HEK293 (cell line): Measurements from ENCODE around the gene NKD2.

ENCODE experiments used
- GLI2 ChIP-seq: fragments of 450-650 bp; formaldehyde crosslinking; IDR thresholded peaks from 2 replicates; pipeline ENCODE4; 2017; ENCODE audit warnings: missing biosample characterization, missing genetic modification characterization, low read depth, borderline replicate concordance
- GLIS2 ChIP-seq: fragments of 450-650 bp; formaldehyde crosslinking; IDR thresholded peaks from 2 replicates; pipeline ENCODE4 v1.5.1; 2016; ENCODE audit warnings: missing biosample characterization, missing genetic modification characterization
- PBX3 ChIP-seq: sonication (generic); formaldehyde crosslinking; IDR thresholded peaks from 2 replicates; pipeline ENCODE4 v1.8.1; 2022; ENCODE audit warnings: mild to moderate bottlenecking, moderate library complexity, missing genetic modification reagents
- RBAK ChIP-seq: fragments of 450-650 bp; formaldehyde crosslinking; IDR thresholded peaks from 2 replicates; pipeline ENCODE4 v1.5.1; 2016; ENCODE audit warnings: missing biosample characterization, missing genetic modification characterization
- SCRT1 ChIP-seq: fragments of 450-650 bp; formaldehyde crosslinking; IDR thresholded peaks from 2 replicates; pipeline ENCODE4 v1.5.1; 2016; ENCODE audit warnings: missing biosample characterization, missing genetic modification characterization, borderline replicate concordance
- SP2 ChIP-seq: fragments of 450-650 bp; formaldehyde crosslinking; IDR thresholded peaks from 2 replicates; pipeline ENCODE4 v1.5.1; 2016; ENCODE audit warnings: missing biosample characterization, missing genetic modification characterization
- ZBTB1 ChIP-seq: fragments of 450-650 bp; formaldehyde crosslinking; IDR thresholded peaks from 2 replicates; pipeline ENCODE4 v1.5.1; 2016; ENCODE audit warnings: missing biosample characterization, missing genetic modification characterization
- ZBTB10 ChIP-seq: fragments of 450-650 bp; formaldehyde crosslinking; IDR thresholded peaks from 2 replicates; pipeline ENCODE4 v1.5.1; 2016; ENCODE audit warnings: missing biosample characterization, missing genetic modification characterization
- ZBTB8A ChIP-seq: fragments of 450-650 bp; formaldehyde crosslinking; IDR thresholded peaks from 2 replicates; pipeline ENCODE4 v1.5.1; 2016; ENCODE audit warnings: missing biosample characterization, missing genetic modification characterization
- ZEB2 ChIP-seq: fragments of 450-650 bp; formaldehyde crosslinking; IDR thresholded peaks from 2 replicates; pipeline ENCODE4 v1.5.1; 2016; ENCODE audit warnings: missing biosample characterization, missing genetic modification characterization
- ZIC2 ChIP-seq: fragments of 450-650 bp; formaldehyde crosslinking; IDR thresholded peaks from 2 replicates; pipeline ENCODE4 v1.5.1; 2016; ENCODE audit warnings: missing biosample characterization, missing genetic modification characterization
- ZNF202 ChIP-seq: fragments of 450-650 bp; formaldehyde crosslinking; IDR thresholded peaks from 2 replicates; pipeline ENCODE4 v1.5.1; 2016; ENCODE audit warnings: missing biosample characterization, missing genetic modification characterization, borderline replicate concordance
- ZNF391 ChIP-seq: fragments of 450-650 bp; formaldehyde crosslinking; IDR thresholded peaks from 2 replicates; pipeline ENCODE4 v1.5.1; 2016; ENCODE audit warnings: low read depth, missing biosample characterization, missing genetic modification characterization, borderline replicate concordance
- ZNF398 ChIP-seq: fragments of 450-650 bp; formaldehyde crosslinking; IDR thresholded peaks from 2 replicates; pipeline ENCODE4 v1.5.1; 2017; ENCODE audit warnings: missing biosample characterization, missing genetic modification characterization
- ZNF48 ChIP-seq: fragments of 450-650 bp; formaldehyde crosslinking; IDR thresholded peaks from 2 replicates; pipeline ENCODE4 v1.5.1; 2016; ENCODE audit warnings: missing biosample characterization, missing genetic modification characterization
- ZNF488 ChIP-seq: fragments of 450-650 bp; formaldehyde crosslinking; IDR thresholded peaks from 2 replicates; pipeline ENCODE4 v1.5.1; 2016; ENCODE audit warnings: missing biosample characterization, missing genetic modification characterization
- ZNF544 ChIP-seq: fragments of 450-650 bp; formaldehyde crosslinking; IDR thresholded peaks from 2 replicates; pipeline ENCODE4 v1.5.0; 2017; ENCODE audit warnings: missing biosample characterization, missing genetic modification characterization
- ZNF560 ChIP-seq: fragments of 450-650 bp; formaldehyde crosslinking; IDR thresholded peaks from 2 replicates; pipeline ENCODE4 v1.5.1; 2017; ENCODE audit warnings: missing biosample characterization, missing genetic modification characterization, borderline replicate concordance
- ZNF580 ChIP-seq: fragments of 450-650 bp; formaldehyde crosslinking; IDR thresholded peaks from 2 replicates; pipeline ENCODE4 v1.5.1; 2016; ENCODE audit warnings: missing biosample characterization, missing genetic modification characterization
- ZNF624 ChIP-seq: fragments of 450-650 bp; formaldehyde crosslinking; IDR thresholded peaks from 2 replicates; pipeline ENCODE4 v1.5.1; 2017; ENCODE audit warnings: missing biosample characterization, missing genetic modification characterization
- ZNF777 ChIP-seq: fragments of 450-650 bp; formaldehyde crosslinking; IDR thresholded peaks from 2 replicates; pipeline ENCODE4 v1.5.1; 2017; ENCODE audit warnings: missing biosample characterization, missing genetic modification characterization, borderline replicate concordance

The NKD2 gene

GRCh38 chr5:1004461-1005248, 3.9 kb upstream of the NKD2 start (continued):
- TF ChIP-seq ZEB2 (tag by site-specific recombination) = peak; percentile 44; the same call in 1 of the 2 replicates
- TF ChIP-seq ZBTB1 (tag by site-specific recombination) = no peak
- TF ChIP-seq RBAK (tag by site-specific recombination) = no peak
- TF ChIP-seq ZBTB8A (tag by site-specific recombination) = peak; percentile 70
- no peak for TF ChIP-seq ZNF580 (tag by site-specific recombination)
- peak; percentile 8 for TF ChIP-seq SP2
- no peak for TF ChIP-seq ZNF624 (tag by site-specific recombination)
- TF ChIP-seq ZBTB10 (tag by site-specific recombination) = peak; percentile 79
- no peak for TF ChIP-seq GLI2
- TF ChIP-seq ZNF202 = no peak
- TF ChIP-seq ZNF398 (tag by site-specific recombination) = peak; percentile 9; the same call in 1 of the 2 replicates
- 0 out of 2 replicates have a peak, but pooled peaks have one; percentile 35 for TF ChIP-seq ZIC2 (tag by site-specific recombination)
- 0 out of 2 replicates have a peak, but pooled peaks have one; percentile 59 for TF ChIP-seq PBX3 (CRISPR knock-in tag)
- no peak for TF ChIP-seq ZNF544 (tag by site-specific recombination)
- no peak for TF ChIP-seq ZNF488 (tag by site-specific recombination)
- TF ChIP-seq ZNF48 (tag by site-specific recombination) = no peak
- TF ChIP-seq ZNF560 (tag by site-specific recombination) = no peak
- no peak; the same call in 1 of the 2 replicates for TF ChIP-seq ZNF391 (tag by site-specific recombination)
- TF ChIP-seq GLIS2 (tag by site-specific recombination) = peak; percentile 90; the same call in 1 of the 2 replicates
- no peak for TF ChIP-seq SCRT1
- peak; percentile 90 for TF ChIP-seq ZNF777
